SH-SY5Y (cell line): Measurements from ENCODE around the gene PHACTR2.

ENCODE experiments used
- GATA2 ChIP-seq: IDR thresholded peaks from 2 replicates; pipeline ENCODE4 v1.6.1; 2011; ENCODE audit warnings: mild to moderate bottlenecking, low read depth, low read length
- GATA3 ChIP-seq: IDR thresholded peaks from 2 replicates; pipeline ENCODE4 v1.6.1; 2011; ENCODE audit warnings: low read depth, mild to moderate bottlenecking, low read length, moderate library complexity

DNA sequence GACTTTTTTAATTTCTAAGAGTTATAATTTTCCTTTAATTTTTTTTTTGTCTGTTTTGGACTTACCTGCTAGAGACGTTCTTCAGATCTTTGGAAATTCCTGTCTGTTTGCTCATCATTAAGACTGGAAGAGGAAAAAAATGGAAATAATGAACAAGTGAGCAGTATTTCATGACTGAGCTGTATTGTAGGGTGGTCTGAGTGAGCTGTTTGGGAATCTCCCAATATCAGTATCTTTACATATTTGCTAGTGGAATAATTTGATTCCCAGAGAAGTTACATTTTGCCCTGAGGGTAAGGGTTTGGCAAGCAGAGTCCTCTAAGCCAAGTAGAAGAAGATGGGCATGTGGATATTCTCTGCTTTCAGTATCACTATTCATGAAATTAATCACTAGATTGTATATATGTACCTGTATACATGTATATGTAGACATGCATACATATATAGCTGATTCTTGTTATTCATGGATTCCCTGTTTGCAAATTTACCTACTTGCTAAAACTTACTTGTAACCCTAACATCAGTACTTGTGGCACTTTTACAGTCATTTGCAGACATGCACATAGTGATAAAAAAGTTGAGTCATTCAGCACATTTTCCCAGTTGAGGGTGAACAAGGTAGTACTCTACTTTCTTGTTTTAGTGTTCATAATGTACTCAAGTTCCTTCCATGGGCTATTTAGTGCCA, 200.0 kb downstream of the PHACTR2 start:
- no peak for TF ChIP-seq GATA2
- no peak for TF ChIP-seq GATA3
